ELF-1 (cell line): ENCODE data around the gene CEP78.
A peak's percentile ranks its signal among the peaks of the same experiment; 100 is the strongest.

ENCODE experiments used
- DNase-seq: peaks from one replicate; pipeline ENCODE4 v3.0.0-alpha.2; 2016; ENCODE audit warnings: low read depth, low spot score

CEP78 gene

DNA sequence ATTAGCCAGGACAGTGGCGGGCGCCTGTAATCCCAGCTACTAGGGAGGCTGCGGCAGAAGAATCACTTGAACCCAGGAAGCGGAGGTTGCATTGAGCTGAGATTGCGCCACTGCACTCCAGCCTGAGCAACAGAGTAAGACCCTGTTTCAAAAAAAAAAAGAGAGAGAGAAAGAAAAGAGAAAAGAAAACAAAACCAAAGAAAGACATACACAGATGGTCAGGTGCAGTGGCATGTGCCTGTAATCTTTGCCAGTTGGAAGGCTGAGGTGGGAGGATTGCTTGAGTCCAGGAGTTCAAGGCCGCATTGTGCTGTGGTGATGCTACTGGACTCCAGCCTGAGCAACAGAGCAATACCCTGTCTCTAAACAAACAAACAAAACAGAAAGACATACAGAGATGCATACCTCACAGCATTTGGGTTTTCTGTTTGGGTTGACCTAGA lies 51.1 kb downstream of the CEP78 start:
- no peak for DNase-seq

DNA sequence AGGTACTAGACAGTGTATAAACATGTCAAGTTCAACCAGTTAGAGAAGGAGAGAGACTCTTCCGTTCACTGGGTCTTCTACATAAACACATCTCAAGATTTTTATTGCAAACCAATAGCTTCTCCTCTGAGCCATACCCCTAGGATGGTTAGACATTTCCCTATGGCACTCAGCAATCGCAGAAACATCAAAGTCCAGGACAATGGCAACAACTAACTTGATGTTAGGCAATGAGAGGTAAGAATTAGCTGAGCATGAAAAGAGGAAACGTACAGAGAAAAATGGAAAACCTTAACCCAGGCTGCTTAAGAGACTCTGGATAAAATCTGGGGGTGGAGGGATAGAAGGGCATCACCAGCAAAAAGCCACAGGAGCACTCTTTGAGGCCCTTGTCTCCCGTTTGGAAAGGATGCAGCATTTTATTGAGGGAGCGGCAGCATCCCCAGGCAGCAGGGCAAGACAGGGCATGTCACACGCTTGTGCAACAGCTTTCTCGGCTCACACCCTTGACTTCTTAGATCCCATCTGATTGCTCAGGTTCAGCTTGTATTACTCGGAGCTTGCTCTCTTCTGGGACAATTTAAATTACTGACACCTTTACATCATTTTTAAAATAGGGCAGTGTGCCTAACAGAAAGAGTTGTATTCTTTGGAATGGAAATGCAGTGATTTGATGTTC lies 52.5 kb downstream of the CEP78 start:
- DNase-seq: no peak

DNA sequence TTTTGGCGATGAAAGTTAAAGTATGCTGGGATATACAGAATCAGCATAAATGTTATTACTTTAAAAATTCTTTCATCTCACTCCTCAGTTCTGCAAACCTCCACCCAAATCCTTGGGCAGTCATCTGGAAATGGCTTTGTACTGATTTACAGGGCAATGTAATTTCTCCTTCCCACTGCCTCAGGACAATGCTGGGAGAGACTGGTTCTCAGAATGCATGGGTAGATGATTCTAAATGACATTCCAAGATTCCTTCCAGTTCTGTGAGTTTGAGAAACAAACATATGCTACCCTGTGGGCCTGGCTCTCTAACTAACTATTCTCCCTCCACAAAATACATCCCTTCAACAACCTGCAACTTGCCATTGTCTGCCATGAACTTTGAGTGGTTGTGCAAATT lies 53.6 kb downstream of the CEP78 start:
- DNase-seq: no peak

- no peak for DNase-seq
These were observed 55.5 kb downstream of the CEP78 start for GRCh38 chr9:78291240-78291925.

DNA sequence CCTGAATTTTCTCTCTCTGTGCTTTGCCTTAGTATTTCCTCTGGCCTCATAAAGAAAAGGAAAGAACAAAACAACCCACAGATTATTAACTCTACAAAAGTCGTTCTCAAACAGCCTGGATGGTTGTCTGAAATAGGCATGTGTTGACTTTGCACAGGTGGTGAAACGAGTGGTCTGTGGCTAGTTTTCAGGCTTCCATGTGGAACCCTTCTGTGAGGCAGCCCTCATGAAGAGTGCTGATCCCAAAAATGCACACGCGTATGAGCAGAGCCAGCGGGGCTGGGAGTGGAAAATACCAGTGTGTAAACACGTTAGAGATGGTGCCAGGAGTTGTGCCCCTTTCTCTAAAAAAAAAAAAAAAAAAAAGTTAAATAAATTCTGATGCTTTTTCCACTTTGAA lies 56.2 kb downstream of the CEP78 start:
- no peak for DNase-seq

DNA sequence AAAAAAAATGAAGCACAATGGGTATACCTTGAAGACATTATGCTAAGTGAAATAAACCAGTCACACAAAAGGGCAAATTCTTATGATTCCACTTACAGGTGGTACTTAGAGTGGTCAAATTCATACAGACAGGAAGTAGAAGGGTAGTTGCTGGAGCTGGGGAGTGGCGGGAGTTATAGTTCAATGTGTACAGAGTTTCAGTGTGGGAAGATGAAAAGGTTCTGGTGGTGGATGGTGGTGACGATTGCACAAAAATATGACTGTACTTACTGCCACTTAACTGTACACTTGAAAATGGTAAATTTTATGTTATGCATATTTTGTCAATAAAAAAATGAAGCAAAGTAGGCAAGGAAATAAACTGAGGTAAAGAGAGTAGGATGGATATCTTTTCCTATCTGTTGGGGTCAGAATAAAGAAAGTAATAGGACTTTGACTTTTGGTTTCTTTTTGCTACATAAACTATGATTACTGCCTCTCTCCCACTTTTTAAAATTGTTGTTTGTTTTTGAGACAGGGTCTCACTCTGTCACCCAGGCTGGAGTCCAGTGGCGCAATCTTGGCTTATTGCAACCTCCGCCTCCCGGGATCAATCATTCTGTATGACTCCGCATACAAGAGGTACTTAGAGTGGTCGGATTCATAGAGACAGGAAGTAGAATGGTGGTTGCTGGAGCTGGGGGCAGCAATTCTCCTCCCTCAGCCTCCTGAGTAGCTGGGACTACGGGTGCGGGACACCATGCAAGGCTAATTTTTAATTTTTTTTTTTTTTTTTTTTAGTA lies 57.0 kb downstream of the CEP78 start:
- DNase-seq: no peak

GRCh38 chr9:78294290-78295176 lies 58.7 kb downstream of the CEP78 start:
- no peak for DNase-seq

- peak; percentile 57 for DNase-seq
These were observed 59.3 kb downstream of the CEP78 start for GRCh38 chr9:78295177-78295575.

DNA sequence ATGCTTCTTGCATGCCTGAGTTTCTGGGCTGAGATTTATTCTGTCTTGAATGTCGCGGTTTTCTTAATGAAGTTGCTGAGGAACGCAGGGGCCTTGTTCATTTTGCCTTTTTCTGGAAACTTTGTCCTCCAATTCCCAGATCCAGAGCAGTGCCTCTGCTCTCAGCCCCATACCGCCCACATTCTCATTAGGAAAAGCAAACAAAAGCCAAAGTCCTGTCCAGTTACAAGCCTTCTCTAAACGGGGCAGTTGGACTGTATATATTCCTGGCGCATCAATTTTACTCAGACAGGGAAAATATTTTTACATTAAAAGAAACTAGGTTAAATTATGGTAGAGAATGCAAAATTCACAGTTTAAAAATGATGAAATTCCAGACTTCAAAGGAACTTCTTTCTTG lies 59.9 kb downstream of the CEP78 start:
- DNase-seq: peak; percentile 34

DNA sequence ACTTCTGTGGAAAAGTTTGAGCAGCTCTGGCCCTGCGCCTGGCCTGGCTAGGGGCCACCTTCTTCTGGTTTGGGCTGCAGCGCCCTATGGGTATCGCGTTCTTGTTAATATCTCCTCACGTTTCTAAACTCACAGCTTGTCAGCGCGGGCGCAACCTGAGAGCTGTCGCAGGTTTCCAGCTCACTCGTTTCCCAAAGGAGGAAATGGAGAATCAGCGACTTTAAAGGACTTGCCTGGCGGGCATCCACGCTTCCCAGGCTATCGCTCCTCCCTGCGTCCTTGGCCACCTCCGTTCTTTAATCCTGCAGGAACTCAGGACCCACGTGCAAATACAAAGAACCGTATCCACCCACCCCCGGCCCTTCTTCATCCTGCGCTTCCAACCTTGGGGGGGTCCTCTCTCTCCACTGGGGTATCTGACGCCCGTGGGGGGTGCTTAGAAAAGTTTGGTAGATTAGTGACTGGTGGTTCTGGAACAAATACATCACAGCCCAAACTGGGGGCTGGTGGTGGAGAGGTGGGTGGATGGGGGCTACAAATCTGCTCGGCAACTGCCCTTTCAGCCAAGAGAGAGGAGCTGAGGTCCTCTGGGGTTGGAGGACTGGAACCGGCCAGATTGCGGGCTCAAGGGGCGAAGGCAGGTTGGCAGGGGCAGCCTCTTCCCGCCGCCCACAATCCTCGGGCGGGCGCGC lies 60.5 kb downstream of the CEP78 start:
- DNase-seq: peak; percentile 81

DNA sequence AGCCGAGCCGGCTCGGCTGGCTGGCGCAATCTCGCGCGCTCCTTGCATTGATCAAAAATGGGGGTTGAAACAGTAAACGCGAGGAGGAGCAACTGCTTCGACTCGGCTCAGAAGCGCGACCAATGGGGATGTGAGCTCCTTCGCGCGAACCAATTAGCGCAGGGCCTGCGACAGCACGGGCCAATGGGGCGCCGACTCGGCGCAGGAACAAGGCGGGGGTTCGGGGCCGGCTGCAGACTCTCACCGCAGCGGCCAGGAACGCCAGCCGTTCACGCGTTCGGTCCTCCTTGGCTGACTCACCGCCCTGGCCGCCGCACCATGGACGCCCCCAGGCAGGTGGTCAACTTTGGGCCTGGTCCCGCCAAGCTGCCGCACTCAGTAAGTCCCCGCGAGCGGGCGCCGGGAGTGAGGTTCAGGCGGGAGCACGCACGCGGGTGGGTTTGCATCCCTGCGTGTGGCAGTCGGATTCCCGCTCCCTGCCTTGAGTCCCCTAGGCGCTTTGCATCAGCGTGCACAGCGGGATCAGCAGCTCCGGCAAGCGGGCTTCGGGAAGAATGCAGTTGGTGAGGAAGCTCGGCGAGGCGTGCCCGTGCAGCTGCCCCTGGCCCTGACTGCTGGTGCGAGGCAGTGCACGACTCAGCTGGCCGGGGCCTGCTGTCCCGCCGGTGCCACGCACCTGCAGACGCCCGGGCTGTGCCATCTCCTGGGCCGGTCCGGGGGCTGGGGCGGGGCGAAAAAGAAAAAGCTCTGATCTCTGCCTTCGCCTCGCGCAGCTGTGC lies 61.2 kb downstream of the CEP78 start, which contains the start of gene PSAT1:
TSS of gene PSAT1 (plus strand) at position 233 of the 779 bp plus-strand sequence. CDS start at position 319, 86 bp downstream.
- DNase-seq: peak; percentile 98

DNA sequence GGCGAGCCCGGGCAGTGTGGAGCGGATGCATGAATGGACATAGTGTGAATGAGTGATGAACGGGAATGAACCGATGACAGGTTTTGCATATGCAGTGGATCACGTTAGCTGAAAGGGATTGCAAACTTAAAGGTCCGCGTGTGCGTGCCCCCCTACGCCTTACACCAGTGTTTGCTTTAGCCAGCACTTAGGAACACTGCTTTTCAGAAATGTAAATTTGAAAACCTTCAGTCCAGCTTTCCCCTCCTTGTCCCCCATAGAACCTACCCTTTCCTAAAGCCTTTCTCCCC lies 61.7 kb downstream of the CEP78 start:
- DNase-seq: no peak

DNA sequence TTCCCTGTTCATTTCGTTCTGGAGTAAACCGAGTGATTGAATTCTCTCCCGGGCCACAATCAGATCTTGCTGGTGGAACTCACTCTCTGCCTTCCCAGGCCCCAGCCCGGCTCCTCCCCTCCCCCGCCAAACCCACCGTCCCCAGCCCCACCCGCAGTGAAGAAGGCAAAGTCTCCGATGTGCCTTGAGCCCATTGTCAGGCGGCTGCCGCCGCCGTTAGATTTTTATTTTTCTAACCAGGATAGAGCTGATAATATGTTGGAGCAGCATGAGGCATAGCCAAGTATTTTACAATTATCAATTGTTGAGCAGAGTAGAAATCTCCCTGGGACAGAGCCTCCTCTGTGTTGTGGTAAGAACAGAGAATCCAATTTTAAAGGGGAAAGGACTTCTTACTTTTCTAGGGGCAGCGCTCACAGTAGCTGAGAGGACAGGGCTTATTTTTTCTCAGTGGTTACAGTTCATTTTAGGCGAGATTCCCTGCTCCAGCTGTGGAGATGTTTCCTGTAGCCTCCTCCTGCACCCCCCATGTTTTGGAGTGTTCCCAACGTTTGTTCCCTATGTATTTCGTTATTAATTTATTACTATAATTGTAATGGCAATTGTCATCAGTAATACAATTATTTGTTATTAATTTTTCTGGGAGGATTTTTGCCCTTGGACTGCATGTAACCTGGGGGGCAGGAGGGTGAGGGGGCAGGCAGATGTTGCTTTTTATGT lies 62.3 kb downstream of the CEP78 start:
- peak; percentile 31 for DNase-seq

DNA sequence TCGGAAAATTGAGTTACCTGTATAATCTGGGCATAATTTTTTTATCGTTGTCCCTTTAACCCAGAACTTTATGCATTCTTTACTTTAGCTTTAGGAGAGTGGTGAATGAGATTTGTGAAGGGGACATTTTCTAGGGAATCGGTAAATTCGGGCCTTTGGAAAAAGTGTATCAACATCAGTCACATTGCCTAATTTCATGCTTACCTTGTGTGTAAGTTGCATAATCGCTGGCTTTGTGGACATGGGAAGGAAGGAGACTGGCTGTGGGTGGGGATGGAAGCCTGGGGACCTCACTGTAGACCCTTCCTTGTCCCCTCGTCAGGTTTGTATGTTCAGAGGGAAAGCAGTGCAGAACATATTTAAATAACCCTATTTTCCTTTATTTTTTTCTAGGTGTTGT lies 64.3 kb downstream of the CEP78 start:
- no peak for DNase-seq

DNA sequence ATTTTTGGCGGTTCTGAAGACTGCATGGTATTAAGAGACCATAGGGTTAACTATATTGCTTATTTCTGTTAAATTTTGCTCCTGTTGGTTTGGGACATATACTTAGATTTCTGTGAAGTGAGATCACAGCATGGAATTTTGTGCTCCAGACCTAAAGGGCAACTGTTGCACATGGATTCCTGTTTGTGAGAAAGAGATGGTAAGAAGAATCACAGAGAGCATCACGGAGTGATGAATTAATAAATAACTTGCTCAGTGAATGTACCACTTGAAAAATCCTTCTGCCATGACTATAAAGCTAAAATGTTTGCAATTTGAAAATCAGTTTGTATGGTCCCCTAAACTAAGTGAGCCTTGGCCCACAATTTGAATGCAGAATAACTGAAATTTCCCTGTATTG lies 65.6 kb downstream of the CEP78 start:
- no peak for DNase-seq

DNA sequence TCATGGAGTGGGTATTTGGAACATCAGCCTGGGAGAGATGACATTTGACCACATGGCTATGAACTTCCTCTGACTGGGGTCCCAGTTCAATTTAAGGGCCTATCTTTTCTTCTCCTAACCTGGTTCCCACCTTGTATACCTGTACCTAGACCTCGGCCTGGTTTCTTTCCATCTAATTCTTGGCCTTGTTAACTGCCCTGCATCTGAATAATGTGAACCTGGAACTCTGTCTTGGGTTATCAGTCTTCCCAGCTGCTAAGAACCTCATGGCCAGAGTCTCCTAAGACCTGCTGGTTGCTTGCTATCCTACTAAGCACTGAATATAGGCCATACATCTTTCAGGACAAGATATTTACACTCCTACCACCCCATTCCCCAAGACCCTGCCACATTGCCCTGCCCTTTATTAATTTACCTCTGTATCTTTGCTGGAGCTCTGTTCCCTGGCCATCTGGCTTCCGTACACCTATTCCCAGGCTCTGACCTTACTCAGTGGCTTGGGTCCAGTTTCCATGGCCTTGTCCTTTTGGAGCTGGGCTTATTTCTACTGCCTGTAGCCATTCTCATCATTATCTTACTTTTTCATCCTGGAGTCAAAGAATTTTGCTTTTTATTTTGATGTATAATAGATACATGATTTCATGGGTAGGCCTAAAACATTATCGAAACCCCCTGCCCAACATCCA lies 67.6 kb downstream of the CEP78 start:
- no peak for DNase-seq

DNA sequence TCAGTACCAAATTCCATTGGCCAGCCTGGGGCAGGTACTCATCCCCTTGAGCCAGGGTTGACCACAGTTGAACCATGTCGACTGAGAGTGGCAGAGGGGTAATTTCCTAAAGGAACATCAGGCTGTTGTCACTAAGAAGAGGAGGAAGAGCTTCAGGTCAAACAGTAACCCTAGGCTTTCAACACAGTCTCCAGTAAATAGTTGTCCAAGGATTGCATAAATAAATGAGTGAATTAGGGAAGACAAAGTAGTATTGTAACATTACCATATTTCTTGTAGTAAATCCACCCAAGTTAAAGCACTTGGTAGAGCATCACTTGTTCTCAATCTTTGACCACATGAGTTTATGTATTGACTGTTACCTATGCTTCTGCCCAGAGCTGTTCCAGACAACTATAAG lies 68.5 kb downstream of the CEP78 start:
- no peak for DNase-seq

- no peak for DNase-seq
These were observed 70.6 kb downstream of the CEP78 start for GRCh38 chr9:78306222-78307076.
